Neural cell (in vitro differentiated cells): ENCODE data around the gene ACER2.

Experiments used
- EZH2 ChIP-seq: fragments of 200-600, 300-800 bp; shearing (Covaris generic), sonication (generic); IDR thresholded peaks from 2 replicates; pipeline ENCODE4 v1.6.1; 2014; ENCODE audit warnings: antibody characterized with exemption, low read length, borderline replicate concordance, mild to moderate bottlenecking; ENCODE audit not compliant: insufficient read depth, poor library complexity, severe bottlenecking
- MXI1 ChIP-seq: fragments of 450-650 bp; conservative IDR thresholded peaks from 2 replicates; pipeline ENCODE4 v1.6.1; 2014; ENCODE audit warnings: antibody characterized with exemption, mild to moderate bottlenecking; ENCODE audit not compliant: poor library complexity, severe bottlenecking
- POLR2AphosphoS5 ChIP-seq: IDR thresholded peaks from 2 replicates; pipeline ENCODE4 v1.6.1; 2012
- RAD21 ChIP-seq: fragments of 450-650 bp; conservative IDR thresholded peaks from 2 replicates; pipeline ENCODE4 v1.6.1; 2014; ENCODE audit warnings: antibody characterized with exemption, mild to moderate bottlenecking, moderate library complexity
- SMC3 ChIP-seq: fragments of 450-650 bp; conservative IDR thresholded peaks from 2 replicates; pipeline ENCODE4 v1.6.1; 2014; ENCODE audit warnings: antibody characterized with exemption, mild to moderate bottlenecking, moderate library complexity; ENCODE audit not compliant: poor library complexity
- TAF1 ChIP-seq: IDR thresholded peaks from 2 replicates; pipeline ENCODE4 v1.6.1; 2012; ENCODE audit warnings: low read depth
- TF ChIP-seq, protein P1 (sequence below): fragments of 450-650 bp; IDR thresholded peaks from 2 replicates; pipeline ENCODE4 v1.5.1; 2014; ENCODE audit warnings: antibody characterized with exemption, mild to moderate bottlenecking, moderate library complexity; ENCODE audit not compliant: poor library complexity, severe bottlenecking
- TF ChIP-seq, protein P2 (sequence below): IDR thresholded peaks from 2 replicates; pipeline ENCODE4 v1.6.1; 2012; ENCODE audit warnings: borderline replicate concordance

DNA sequence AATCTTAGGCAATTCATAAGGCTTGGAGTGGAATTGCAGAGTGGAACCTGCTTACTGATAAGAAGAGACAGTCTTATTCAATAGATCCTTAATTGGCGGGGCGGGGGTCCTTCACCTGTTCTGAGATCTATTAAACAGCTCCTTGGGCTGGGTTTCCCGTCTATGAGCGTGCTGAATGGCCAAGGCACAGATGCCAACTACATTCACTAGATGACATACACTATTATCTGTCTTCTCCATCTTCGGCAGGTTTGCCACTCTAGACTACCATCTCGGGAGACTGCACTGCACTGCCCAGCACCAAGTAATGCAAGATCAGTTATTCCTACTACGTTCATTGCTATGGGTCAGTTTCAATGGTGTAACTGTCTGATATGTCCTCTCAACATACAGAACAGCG lies 81.5 kb downstream of the ACER2 start:
- TF ChIP-seq, protein P1, sequence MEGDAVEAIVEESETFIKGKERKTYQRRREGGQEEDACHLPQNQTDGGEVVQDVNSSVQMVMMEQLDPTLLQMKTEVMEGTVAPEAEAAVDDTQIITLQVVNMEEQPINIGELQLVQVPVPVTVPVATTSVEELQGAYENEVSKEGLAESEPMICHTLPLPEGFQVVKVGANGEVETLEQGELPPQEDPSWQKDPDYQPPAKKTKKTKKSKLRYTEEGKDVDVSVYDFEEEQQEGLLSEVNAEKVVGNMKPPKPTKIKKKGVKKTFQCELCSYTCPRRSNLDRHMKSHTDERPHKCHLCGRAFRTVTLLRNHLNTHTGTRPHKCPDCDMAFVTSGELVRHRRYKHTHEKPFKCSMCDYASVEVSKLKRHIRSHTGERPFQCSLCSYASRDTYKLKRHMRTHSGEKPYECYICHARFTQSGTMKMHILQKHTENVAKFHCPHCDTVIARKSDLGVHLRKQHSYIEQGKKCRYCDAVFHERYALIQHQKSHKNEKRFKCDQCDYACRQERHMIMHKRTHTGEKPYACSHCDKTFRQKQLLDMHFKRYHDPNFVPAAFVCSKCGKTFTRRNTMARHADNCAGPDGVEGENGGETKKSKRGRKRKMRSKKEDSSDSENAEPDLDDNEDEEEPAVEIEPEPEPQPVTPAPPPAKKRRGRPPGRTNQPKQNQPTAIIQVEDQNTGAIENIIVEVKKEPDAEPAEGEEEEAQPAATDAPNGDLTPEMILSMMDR, result no peak
- TF ChIP-seq MXI1, result no peak
- TF ChIP-seq SMC3, result no peak
- TF ChIP-seq, protein P2, sequence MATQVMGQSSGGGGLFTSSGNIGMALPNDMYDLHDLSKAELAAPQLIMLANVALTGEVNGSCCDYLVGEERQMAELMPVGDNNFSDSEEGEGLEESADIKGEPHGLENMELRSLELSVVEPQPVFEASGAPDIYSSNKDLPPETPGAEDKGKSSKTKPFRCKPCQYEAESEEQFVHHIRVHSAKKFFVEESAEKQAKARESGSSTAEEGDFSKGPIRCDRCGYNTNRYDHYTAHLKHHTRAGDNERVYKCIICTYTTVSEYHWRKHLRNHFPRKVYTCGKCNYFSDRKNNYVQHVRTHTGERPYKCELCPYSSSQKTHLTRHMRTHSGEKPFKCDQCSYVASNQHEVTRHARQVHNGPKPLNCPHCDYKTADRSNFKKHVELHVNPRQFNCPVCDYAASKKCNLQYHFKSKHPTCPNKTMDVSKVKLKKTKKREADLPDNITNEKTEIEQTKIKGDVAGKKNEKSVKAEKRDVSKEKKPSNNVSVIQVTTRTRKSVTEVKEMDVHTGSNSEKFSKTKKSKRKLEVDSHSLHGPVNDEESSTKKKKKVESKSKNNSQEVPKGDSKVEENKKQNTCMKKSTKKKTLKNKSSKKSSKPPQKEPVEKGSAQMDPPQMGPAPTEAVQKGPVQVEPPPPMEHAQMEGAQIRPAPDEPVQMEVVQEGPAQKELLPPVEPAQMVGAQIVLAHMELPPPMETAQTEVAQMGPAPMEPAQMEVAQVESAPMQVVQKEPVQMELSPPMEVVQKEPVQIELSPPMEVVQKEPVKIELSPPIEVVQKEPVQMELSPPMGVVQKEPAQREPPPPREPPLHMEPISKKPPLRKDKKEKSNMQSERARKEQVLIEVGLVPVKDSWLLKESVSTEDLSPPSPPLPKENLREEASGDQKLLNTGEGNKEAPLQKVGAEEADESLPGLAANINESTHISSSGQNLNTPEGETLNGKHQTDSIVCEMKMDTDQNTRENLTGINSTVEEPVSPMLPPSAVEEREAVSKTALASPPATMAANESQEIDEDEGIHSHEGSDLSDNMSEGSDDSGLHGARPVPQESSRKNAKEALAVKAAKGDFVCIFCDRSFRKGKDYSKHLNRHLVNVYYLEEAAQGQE, result no peak
- TF ChIP-seq POLR2AphosphoS5, result no peak
- TF ChIP-seq RAD21, result no peak
- TF ChIP-seq TAF1, result no peak
- no peak for TF ChIP-seq EZH2
